Stimulated activated CD4-positive, alpha-beta T cell treated with anti-CD3 and anti-CD28 coated beads, Interleukin-1b, Interleukin-23, amount 100 ng/mL, for 4 hours (primary cell): ENCODE results near the gene ENAH.

Source experiments
- DNase-seq, 2 donors: peaks; one replicate each; pipeline ENCODE4 v3.0.0-alpha.2; 2020; ENCODE audit warnings: low read depth in 2 of 2

ENAH gene

GRCh38 chr1:225559902-225560301, 93.0 kb downstream of the ENAH start:
- DNase-seq = no peak

- DNase-seq = no peak
Observed at GRCh38 chr1:225559326-225559725, 93.6 kb downstream of the ENAH start.

- no peak for DNase-seq
Observed at GRCh38 chr1:225556694-225557093, 96.2 kb downstream of the ENAH start.

DNA sequence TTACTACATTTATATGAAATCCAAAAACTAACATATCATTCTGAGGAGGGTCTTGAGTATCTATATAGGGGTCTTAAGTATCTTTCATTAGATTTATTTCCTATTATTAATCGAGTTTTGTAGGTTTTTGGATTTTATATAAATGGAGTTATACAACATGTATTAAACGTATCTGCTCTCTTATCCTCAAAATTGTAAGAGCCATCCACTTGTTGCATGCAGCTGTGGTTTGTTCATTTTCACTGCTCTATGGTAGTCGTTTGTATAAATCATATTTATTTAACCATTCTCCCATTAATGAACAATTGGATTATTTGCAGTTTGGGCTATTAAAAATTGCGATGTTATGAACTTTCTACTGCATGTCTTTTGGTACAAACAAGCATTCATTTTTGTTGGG, 97.1 kb downstream of the ENAH start:
- no peak for DNase-seq

GRCh38 chr1:225554216-225554812, 98.6 kb downstream of the ENAH start:
- no peak for DNase-seq

GRCh38 chr1:225549821-225550220, 103.1 kb downstream of the ENAH start:
- DNase-seq = no peak

GRCh38 chr1:225548140-225548857, 104.6 kb downstream of the ENAH start:
- DNase-seq = no peak

DNA sequence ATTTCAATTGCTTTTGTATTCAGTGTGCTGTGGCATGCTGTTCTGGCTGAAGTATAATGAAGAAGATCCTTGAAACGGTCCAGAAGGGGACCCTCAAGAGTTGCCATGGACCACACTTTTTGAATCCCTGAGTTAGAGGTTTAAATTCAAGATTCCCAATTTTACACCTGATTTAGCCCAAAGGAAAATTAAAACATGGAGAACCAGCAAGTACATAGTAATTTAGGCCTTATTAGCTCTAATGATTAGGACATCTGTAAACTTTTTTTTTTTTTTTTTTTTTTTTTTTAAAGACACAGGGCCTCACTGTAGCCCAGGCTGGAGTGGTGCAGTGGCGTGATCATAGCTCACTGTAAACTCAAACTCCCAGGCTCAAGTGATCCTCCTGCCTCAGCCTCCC, 107.3 kb downstream of the ENAH start:
- no peak for DNase-seq

DNA sequence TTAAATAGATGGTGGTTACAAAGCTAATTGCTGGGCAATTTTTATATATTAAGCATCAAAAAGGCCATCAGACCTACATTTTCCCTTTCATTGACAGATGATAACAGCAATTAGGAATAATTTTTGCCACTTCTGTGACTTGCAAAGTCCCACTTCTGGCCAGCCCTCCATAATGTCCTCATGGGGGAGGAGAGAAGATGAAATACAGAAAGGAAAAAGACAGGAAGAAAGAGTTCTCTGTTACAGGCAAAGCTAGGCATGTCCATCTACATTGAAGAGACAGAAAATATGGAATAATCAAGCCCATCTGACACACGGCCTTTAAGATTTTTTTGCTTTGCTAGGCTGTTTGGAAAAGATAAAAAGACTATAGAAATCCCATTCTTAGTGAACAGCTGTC, 108.0 kb downstream of the ENAH start:
- DNase-seq = no peak

DNA sequence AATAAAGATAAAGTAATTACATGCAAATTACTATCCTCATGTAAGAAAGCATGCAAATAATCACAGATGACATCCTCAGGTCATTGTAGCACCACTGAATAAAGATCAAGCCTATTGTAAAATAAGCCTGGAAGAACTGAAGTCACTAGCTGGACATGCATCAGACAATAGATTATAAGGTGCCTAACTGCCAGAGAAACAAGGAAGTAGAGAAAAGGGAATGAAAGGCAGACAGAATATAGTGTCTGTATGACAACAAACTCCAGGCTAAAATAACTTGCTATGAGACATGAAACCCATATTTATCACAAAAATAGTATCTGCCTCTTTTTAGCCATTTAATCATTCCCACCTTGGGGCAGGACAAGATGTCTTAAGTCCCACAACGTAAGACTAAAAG, 108.7 kb downstream of the ENAH start:
- DNase-seq = no peak

GRCh38 chr1:225543350-225543749, 109.6 kb downstream of the ENAH start:
- no peak for DNase-seq

- DNase-seq = no peak
Observed at GRCh38 chr1:225541383-225541782, 111.5 kb downstream of the ENAH start.

DNA sequence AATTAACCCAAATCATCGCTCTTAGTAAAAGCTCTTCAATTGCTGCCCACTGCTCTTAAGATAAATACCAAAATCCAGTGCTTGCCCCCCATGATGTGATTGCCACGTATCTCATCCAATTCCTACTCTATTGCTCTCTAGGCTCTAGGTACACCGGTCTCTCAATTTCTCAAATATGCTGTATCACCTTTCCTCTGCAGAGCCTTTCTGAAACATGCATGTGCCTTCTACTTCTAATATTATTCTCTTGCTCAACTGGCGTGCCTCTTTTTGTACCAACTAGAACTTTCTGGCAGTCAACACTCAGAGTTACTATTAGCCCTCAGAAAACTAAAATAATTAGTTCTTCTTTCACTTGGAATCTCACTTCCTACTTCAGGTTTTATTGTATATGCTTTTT, 113.3 kb downstream of the ENAH start:
- DNase-seq = no peak

- DNase-seq = no peak
Observed at GRCh38 chr1:225539069-225539468, 113.9 kb downstream of the ENAH start.

GRCh38 chr1:225537554-225538251, 115.2 kb downstream of the ENAH start:
- no peak for DNase-seq

GRCh38 chr1:225535280-225535679, 117.6 kb downstream of the ENAH start:
- no peak for DNase-seq

DNA sequence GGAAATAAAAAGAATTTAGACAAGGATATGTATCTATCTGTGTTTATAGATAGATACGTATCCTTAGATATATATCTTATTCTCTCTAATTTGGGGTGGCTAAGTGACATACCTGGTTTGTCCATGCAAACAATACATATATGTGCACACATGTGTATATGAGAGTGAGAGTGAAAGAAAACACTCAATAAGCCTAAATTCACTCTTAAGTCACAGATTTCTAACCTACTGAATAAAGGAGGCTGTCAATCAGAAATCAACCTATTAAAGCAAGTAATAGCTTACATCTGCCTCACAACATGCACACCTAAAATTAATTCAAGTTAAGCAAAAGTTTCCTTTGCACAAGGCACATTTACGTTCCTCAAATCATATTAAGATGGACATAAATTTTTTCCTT, 118.2 kb downstream of the ENAH start:
- DNase-seq = no peak

GRCh38 chr1:225534135-225534534, 118.8 kb downstream of the ENAH start:
- DNase-seq = no peak

DNA sequence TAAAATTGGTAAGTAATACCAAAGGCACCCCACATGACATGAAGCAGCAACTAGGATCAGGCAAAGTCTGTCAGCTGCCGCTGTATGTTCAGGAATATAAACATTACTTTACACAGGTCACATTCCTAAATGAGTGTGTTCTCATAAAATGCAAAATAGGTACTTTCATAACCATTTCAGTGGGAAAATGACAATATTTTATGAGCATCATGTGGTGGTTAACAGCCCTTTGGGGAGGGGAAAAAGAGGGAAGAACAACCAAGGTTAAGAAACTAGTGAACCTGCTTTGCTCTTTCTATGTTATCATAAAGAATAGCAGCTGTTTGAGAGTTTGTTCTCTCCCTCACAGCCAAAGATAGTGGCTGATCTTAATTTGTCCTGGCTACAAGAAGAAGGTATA, 119.7 kb downstream of the ENAH start:
- no peak for DNase-seq

- no peak for DNase-seq
Observed at GRCh38 chr1:225532240-225532944, 120.5 kb downstream of the ENAH start.

DNA sequence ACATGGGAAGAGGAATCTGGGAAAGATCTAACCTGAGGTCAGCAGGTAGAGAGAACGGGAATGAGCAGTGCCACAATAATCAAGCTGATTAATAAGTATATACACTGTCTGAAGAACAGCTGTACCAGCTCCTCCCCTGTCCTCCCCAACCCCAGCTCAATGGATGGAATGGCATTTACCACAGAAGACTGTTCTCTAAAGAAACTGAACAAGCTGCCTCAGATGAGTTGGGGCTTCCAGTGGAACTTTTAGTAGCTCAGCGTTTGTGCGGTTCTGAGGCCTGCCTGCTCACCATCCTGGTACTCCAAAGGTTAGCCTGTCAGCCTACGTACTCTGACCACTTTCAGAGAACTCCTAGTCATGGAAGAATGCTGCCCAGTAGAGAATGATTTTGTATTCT, 123.2 kb downstream of the ENAH start:
- DNase-seq = no peak

GRCh38 chr1:225527575-225527974, 125.3 kb downstream of the ENAH start:
- DNase-seq = no peak

GRCh38 chr1:225526878-225527277, 126.0 kb downstream of the ENAH start:
- DNase-seq = no peak
